ENCODE measurements around the gene KIRREL3.

DNA sequence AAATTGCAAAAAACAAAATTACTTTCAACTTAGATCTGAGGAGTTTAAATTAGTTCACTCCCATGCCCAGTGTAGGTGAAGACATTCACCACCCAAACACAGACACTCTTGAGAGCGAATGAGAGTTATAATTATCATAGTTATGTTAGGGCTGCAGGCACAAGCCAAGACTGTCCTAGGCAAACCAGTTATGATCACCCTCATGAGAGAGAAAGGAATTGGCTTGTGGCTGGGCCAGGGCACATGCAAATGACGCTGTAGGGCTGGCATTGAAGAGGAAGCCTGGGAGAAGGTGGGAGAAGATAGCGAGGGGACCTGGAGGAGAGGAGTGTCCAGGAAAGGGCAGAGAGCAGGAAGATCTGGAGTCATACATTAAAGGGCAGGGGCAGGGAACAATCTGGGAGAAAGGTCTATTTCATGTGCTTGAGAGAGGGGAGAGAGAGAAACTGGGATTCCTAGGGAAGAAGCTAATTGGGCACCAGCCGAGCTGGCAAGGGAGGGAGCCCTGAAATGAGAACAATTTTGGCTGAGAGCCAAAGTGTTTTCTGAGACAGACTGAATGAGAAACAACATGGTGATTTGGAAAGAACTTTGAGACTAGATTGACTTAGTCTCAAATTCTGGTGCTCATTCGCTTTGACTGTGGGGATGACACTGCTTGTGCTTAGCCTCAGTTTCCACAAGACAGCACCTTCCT lies 279.9 kb downstream of the KIRREL3 start:
- TF ChIP-seq CTCF (IDR thresholded peaks at IDR 0.05) (no peak), POLR2A (IDR thresholded peaks at IDR 0.05) (no peak)
